ENCODE data around the gene CNPY1.
"Not testable (repeated sequence)": the region's sequence is repeated elsewhere in the genome, so short reads cannot be mapped to it uniquely, and the experiment has no call there.

Gene CNPY1

GRCh38 chr7:155533120-155533826 is 13.1 kb downstream of the CNPY1 start:
- DNase-seq (ENCODE audit: low read depth in 2 of 2), result no peak

- no peak for DNase-seq (ENCODE audit: low read depth in 2 of 2)
These were observed 13.6 kb downstream of the CNPY1 start for GRCh38 chr7:155532792-155533119.

DNA sequence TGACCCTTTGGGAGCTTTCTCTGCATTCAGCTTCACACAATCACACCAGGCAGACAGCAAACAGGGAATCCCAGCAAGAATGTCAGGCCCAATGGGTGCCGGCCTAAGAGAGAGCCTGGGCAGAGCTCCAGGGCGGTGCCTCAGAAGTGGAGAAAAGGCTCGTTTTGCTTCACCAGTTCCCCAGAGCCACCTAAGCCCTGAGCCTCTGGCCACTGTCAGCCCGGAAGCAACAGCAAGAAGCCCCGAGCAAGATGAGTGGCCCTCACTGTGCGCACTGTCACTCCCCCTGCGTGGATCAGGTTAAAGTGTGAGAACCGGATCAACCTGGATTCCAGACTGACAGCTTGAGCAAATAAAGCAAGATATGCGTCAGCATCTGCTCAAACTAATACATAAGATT is 14.7 kb downstream of the CNPY1 start:
- DNase-seq (ENCODE audit: low read depth in 2 of 2), result no peak

DNA sequence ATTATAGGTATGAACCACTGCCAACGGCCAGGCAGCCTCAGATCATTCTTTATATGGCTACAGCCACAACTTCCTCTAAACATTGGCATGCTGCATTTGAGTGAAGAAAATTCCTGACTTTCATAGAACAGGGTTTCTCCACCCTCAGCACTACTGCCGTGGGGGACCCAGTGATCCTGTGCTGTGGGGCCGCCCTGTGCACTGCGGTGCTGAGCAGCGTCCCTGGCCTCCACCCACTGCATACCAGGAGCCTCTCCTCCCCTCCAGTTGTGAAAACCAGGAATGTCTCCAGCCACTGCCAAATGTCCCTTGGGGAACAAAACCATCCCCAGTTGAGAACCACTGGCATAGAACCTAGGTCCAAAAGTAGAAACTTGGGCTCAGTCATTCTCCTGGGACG is 15.8 kb downstream of the CNPY1 start:
- no peak for DNase-seq (ENCODE audit: low read depth in 2 of 2)

GRCh38 chr7:155529845-155530244 is 16.5 kb downstream of the CNPY1 start:
- no peak for DNase-seq (ENCODE audit: low read depth in 2 of 2)

GRCh38 chr7:155529346-155529745 is 17.0 kb downstream of the CNPY1 start:
- DNase-seq (ENCODE audit: low read depth in 2 of 2), result no peak

- DNase-seq (ENCODE audit: low read depth in 2 of 2), result no peak
These were observed 18.7 kb downstream of the CNPY1 start for GRCh38 chr7:155527664-155528063.

DNA sequence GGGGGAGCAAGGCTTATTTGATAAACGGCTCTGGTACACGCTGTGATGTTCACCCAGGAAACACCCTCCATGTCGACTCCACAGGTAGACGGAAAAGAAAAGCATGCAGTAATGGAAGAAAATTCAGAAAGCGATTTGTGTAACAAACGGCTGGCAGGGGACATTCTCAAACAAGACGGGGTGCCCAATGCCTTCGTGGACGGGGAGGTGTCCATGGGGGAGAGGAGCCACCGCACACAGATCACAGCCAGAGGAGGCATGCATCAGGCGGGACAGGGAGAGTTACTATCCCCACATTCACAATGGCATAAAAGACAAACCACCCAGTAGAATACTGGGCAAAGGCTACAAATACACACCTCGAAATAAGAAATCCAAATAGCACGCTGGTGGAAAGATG is 20.1 kb downstream of the CNPY1 start:
- no peak for DNase-seq (ENCODE audit: low read depth in 2 of 2)

DNA sequence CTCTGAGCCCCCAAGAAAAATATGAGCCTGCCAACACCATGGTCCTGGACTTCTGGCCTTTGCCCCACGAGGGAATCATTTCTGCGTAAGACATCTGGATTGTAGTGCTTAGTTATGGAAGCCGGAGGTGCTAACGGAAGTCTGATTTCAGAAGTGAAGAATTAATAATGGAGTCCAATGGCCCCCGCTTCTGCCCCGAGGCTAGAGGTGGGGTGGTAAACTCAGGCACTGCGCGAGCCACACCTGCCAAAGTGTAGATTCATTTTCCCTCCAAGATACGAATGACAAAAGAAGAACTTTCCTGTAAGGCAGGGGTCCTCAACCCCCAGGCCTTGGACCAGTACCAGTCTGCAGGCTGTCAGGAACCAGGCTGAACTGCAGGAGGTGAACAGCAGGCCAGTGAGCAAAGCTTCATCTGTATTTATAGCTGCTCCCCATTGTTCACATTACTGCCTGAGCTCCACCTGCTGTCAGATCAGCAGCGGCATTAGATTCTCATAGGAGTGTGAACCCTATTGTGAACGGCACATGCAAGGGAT is 22.3 kb downstream of the CNPY1 start:
- no peak for DNase-seq (ENCODE audit: low read depth in 2 of 2)

DNA sequence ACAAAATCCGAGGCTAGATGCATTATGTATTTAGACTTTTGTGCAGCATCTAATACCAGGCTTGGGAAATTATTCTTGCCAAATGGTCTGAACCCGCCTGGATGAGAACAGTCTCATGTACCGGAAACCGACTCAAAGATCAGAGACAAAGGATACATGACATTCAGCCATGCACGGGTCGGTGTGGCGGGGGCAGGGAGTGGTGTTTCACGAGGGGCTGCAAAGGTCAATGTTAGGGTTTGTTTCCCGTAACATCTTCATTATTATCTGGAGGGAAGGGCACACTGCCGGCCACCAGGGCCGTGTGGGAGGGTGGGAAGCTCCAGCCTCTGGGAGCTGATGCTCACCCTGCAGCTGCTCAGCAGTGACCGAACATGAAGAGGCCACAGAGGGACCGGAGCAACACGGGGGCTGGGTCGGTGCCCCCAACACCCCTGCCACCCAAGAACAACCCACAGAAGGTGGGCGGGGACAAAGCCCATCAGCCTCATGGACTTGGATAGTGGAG is 23.1 kb downstream of the CNPY1 start:
- DNase-seq (ENCODE audit: low read depth in 2 of 2), result no peak

DNA sequence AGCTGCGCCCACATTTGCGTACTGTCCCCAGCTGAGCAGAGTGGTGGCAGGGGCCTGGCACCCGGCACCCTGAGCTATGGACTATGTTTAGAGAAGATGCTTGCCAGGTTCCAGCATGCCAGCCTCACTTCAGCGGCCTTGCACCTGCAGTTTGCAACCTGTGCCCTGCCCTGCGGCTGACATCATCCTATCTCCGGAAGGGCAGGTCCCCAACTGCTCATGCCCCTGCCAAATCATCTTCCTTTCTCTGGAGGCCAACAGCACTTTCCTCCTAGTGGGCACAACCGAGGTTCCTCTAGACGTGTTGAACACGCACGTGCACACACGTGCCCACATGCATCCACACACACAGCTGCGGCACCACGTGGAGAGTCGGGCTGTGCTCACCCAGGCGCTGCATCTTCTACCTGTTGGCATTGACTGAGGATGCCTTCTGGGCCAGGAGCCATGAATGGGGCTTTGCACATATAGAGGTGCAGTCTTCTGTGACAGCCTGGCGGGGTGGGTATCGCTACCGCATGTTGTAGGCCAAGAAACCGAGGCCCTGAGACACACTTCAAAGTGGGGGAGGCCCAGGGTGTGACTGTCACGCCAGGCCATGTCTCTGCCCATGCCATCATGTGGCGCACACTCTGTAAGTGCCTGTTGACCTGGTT is 24.5 kb downstream of the CNPY1 start:
- no peak for DNase-seq (ENCODE audit: low read depth in 2 of 2)

DNA sequence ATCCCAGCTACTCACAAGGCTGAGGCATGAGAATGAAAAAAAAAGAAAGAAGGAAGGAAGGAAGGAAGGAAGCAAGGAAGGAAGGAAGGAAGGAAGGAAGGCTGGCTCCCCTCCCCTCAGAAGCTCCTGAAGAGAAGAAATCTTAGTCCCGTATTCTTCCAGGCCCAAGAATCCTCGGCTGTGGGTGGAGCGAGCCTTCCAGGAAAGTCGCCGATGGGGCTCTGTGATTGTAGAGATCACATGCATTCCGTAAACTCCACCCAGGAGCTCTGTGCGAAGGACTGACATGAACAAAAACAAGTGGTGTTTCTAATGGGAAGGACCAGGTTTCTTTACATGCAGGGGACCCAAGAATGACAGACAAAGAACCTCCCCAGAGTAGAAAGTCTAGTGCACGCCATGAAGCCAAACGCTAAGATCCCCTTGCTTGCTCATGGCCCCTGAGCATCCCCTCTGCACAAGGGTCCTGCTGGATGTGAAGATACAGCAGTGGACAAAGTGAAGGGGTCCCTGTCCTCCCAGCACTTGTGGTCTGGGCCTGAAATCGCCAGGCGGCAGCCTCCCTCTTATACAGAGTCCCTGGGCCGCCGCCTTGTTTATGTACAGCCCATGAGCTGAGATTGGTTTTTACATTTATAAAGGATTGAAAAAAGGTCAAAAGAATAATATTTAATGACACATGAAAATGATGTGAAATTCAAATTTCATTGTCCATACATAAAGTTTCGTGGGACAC is 25.2 kb downstream of the CNPY1 start:
- DNase-seq (ENCODE audit: low read depth in 2 of 2), result no peak

DNA sequence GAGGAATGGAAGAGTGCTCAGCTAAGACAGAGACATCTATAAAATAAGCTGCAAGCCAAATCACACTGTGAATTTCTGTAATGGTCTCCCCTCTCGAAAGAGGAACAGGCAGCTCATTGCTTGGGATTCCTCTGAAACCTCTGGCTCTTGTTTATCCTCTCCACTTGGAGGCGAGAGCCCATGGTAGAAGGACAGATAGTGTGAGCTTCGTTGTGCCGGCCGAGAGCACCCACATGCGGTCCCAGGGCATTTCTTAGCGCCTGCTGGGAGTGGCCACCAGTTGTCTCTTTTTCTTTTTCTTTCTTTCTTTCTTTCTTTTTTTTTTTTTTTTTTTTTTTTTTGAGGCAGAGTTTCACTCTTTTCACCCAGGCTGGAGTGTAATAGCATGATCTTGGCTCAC is 26.2 kb downstream of the CNPY1 start:
- no peak for DNase-seq (ENCODE audit: low read depth in 2 of 2)

DNA sequence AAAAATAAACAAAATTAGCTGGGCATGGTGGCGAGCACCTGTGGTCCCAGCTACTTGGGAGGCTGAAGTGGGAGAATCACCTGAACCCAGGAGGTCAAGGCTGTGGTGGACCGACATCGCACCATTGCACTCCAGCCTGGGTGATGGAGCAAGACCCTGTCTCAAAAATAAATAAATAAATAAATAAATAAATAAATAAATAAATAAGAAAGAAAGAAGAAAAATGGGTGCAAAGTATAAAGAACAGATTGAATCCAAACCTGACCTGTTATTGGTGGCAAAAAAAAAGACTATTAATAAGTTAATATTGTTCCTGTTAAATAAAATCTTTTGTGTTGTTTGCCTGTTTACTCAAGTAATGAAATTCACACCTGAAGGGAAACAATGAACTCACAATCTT is 27.0 kb downstream of the CNPY1 start:
- DNase-seq (ENCODE audit: low read depth in 2 of 2), result not testable (repeated sequence)

DNA sequence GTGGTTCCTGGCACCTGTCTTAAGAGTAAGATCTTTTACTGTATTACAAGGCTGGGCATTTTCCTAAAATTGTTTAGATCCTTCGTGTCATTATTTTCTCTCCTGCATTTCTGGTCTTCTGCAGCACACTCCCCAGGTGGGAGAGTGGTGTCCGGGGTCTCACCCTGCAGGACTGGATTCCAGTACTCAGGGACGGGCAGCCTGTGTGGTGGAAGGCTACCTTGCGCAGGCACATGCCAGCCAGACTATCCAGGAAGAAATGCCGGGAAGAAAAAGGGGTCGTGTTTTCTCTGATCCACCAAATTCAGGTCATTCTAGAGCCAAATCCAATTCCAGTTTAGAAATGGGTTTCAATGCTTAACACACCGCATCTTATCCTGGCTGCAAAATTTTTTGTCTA is 27.7 kb downstream of the CNPY1 start:
- DNase-seq (ENCODE audit: low read depth in 2 of 2), result no peak

GRCh38 chr7:155517969-155518368 is 28.4 kb downstream of the CNPY1 start:
- no peak for DNase-seq (ENCODE audit: low read depth in 2 of 2)

DNA sequence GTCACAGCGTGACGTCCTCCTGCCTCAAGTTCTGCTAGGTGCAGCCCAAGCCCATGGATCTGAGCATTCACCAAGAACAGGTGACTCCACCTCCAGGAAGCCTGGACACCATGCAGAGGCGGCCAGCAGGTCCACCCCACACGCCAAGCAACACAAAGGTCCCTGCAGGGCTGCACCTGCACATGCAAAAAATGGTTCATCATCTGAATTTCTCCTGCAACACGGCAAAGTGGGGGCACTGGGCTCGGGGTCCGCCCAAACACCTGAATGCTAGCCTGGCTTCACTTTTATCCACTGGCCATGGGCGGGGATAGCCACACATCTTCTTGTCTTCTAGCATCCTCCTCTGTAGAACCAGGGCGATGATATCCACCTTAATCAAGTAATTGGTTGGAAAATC is 28.9 kb downstream of the CNPY1 start:
- DNase-seq (ENCODE audit: low read depth in 2 of 2), result no peak

- no peak for DNase-seq (ENCODE audit: low read depth in 2 of 2)
These were observed 29.9 kb downstream of the CNPY1 start for GRCh38 chr7:155516466-155516865.

GRCh38 chr7:155515318-155515717 is 31.0 kb downstream of the CNPY1 start:
- no peak for DNase-seq (ENCODE audit: low read depth in 2 of 2)

- DNase-seq (ENCODE audit: low read depth in 2 of 2), result no peak
These were observed 32.1 kb downstream of the CNPY1 start for GRCh38 chr7:155514296-155514695.

DNA sequence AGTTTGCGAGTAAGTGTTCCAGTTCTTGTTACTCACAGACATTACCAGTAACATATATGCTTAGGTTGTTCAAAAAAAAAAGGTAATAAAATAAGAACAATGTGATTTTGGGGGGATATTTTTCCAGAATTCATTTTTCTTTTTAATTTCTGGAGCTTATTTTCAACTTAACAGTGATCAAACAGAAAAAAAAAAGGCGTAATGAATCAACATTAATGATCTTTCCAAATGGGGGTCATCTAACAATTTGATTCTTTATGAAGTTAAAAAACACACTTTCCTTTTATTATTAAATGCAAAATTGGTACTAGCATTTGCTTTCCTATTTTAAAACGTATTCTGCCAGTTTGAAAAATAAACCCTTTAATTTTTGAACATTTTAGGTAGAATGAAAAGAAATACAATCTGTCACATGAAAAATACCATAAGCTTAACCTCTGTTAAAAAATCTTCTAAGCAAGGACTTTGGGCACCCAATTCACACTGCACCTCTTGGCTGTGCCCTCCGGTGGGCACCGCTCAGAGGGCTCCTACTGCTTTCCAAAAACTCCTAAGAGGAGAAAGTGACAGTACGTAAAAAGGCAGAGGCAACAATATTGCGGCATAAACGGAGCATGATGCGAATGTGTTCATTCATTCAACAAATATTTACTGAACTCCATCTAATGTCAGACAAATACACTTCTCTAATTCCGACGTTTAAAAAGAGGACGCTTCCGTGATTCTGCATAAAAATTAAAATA is 32.6 kb downstream of the CNPY1 start:
- no peak for DNase-seq (ENCODE audit: low read depth in 2 of 2)

Data from stimulated activated CD4-positive, alpha-beta T cell treated with anti-CD3 and anti-CD28 coated beads, Interleukin-15, amount 100 ng/mL, for 48 hours (primary cell).